Inferior parietal cortex (tissue), 1 donor: Measurements from ENCODE around the gene FAM181A.

Source experiments
- DNase-seq: peaks from one replicate; pipeline ENCODE4 v3.0.0-alpha.2; 2016; ENCODE audit errors: extremely low spot score

The FAM181A gene

GRCh38 chr14:93926873-93927799 is at the start of gene FAM181A:
FAM181A (plus strand) TSS chr14:93927344; CDS start chr14:93928286, 942 bp downstream.
- peak; percentile 17 for DNase-seq

- DNase-seq = no peak
Measured at GRCh38 chr14:93878212-93878611, 48.9 kb upstream of the FAM181A start.

DNA sequence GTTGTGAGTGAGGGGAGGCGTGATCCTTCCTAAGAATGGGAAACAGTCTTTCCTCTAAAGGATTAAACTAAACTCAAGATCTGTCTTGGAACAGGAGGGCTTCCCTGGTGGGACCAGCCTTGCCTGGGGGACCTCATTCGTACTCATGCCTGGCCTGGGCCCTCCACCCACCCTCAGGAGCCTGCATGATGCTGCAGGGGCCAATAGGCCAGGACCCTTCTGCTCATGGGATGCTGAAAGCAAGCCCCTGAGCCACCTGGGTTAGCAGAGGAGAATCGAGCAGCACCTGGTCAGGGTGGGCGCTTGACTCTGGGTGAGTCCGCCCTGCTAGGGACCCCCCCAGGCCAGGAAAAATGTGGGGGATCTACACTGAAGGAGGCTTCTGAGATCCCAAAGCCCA is 48.3 kb upstream of the FAM181A start:
- no peak for DNase-seq

- DNase-seq = no peak
Measured at GRCh38 chr14:93879362-93879983, 47.7 kb upstream of the FAM181A start.

GRCh38 chr14:93880021-93880820 is 46.9 kb upstream of the FAM181A start:
- DNase-seq = no peak

DNA sequence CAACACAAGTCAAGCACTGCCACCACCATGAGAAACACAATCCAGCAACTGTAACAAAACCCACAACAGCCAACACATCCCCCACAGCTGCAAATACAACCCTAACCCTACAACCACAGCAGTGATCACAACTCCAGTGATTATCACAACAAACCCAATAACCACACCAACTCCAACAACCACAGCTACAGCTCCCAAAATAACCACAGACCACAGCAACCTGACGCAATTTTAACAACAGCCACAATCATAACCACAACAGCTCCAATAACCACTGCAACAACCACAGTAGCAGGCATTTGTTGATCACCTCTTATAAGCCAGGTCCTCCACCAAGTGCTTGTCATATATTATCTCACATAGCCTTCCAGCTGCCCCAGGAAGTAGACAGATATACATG is 42.2 kb upstream of the FAM181A start:
- no peak for DNase-seq

GRCh38 chr14:93888995-93889394 is 38.1 kb upstream of the FAM181A start:
- DNase-seq = no peak

DNA sequence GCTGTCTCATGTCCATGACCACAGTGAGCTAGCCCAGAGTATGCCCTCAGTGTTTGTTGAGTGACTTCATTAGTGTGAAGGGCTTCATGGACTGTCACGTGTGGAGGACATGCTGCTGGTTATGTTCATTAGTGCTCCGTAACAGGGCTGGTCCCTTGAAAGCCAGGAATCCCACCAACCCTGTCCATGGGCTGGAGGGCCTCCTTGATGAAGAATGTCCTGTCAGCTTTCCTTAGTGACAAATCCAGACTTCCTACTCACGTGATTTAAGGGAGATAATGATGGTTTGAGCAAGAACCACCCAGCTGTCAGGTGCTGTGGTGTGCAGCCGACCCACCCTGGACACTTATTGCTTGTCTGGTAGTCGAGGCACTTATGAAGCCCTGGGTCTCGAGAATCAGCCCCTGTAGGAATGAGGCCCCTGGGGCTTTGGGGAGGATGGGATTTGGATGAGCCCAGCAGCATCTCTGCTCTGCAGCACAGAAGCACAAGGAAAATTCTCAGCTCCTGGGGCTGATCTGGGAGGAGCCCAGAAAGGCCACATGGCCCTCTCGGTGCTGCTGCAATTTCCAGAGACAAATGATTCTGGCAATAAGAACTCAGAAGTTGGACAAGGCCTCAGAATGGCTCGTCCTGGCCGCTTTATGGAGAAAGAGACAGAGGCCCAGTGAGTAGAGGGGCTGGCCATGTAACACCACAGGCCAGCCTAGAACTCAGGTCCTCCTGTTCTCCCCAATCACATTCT is 37.2 kb upstream of the FAM181A start:
- DNase-seq = no peak

DNA sequence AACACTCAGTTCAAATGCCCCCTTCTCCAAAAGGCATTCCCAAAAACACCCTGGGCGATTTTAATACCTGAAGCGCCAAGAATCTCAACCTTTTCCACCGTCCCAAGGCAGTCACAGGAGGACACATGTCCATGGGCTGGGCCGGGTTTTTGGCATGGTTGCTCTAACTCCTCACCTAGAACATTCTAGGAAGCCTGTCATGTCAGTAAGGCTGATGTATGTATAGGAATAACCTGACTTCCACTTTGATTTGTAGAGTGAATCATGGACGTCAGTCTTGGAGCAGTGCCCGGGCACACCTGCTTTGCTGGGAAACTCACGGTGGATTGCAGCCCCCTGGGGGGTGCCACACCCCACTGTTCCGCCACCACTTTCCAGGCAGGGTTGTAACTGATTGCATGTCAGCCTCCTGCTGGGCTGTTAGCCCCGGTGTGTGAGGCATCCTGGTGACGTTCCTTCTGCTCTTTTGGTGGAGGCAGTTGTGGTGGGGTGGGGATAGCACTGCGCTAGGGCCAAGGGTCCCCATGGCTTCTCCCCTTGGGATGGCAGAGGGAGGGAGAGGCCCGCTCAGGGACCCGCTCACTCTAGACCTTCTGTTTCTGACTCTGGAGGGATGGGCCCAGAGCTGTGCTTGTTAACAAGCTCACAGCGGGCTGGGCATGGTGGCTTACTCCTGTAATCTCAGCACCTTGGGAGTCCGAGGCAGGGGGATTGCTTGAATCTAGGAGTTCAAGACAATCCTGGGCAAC is 35.2 kb upstream of the FAM181A start:
- no peak for DNase-seq

GRCh38 chr14:93892505-93892839 is 34.7 kb upstream of the FAM181A start:
- no peak for DNase-seq

- DNase-seq = peak; percentile 68
Measured at GRCh38 chr14:93892923-93893558, 34.1 kb upstream of the FAM181A start.

DNA sequence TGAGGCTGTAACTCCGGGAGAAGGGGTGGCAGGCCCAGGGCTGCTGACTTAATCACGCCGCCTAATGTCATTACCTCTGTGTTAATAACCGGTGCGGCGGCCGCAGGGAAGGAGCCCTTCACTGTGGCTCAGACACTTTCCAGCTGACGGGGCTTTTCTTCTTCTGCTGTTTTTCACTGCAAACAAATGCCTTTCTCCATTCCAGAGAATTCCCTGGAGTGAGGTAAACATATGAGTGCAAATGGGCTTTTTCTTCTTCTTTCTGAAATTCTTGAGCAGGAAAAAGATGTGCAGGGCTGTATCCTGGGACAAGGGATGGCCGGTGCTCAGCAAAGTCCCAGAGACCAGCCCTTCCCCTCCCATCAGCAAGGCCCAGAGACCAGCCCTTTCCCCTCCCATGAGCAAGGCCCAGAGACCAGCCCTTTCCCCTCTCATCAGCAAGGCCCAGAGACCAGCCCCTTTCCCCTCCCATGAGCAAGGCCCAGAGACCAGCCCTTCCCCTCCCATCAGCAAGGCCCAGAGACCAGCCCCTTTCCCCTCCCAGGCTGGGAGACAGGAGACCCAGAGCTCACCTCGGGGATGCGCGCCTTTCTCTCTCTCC is 33.4 kb upstream of the FAM181A start:
- no peak for DNase-seq

- no peak for DNase-seq
Measured at GRCh38 chr14:93895023-93895604, 32.0 kb upstream of the FAM181A start.

DNA sequence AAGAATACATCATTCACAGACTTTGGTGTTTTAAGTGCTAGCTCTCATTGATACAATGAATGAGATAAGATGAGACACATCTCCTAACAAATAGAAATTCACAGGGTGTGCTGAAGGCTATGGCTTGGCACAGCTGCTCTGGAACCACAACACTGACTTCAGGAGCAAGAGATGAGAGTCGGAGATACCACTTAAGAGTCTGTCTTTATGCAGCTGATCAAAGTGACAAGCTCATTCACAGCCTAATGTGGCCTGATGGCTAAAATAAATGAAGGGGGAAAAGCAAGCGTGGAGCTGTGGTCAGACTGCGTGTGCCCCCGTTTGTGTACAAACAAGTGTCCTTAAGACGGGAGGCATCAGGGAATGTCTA is 29.7 kb upstream of the FAM181A start:
- no peak for DNase-seq

DNA sequence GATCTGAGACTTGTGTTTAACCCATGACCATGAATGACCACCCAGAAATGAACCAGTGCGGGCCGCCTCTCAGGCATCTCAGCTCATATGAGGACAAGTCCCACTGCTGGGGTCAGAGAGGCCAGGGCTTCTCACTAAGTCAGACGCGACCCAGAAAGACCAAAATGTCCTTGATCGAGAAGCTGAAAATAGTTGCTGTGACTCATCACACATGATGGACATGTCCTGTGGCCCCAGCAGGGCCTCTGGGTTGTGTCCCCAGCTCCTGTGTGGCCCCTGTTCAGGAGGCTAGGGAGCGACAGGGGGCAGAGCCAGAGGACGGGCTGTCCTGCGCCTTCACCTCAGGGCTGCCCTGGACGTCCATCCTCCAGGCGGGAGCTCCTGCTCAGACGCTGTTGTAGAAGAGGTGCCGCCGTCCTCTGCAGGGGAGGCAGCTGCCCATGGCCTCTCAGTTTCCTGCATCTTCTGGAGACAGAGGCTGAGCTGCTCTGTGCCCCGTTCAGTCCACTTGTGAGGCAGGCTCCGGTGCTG is 29.0 kb upstream of the FAM181A start:
- DNase-seq = no peak

DNA sequence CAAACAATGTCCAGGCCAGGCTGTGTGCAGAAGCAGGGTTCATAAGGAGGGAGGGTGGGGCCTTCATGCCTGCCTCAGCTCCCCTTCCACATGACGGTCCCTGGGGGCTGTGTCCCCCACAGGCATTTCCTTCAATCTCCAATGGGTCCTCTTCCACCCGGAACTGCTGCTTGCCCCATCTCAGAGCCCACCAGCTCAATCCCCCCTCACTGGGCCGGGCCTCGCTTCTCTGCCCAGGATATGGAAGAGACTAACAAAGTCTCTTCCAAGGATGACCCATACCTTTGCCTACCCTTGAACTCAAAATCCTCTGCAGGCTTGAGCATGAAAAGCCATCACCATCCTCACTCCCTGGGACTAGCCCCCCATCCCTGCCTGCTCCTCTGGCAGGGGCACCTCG is 28.4 kb upstream of the FAM181A start:
- no peak for DNase-seq

- no peak for DNase-seq
Measured at GRCh38 chr14:93901813-93902212, 25.3 kb upstream of the FAM181A start.

GRCh38 chr14:93902619-93903307 is 24.4 kb upstream of the FAM181A start:
- DNase-seq = no peak
